Embryonic facial prominence (tissue), 1 donor: ENCODE data around the gene NAALADL2.
"Not testable (repeated sequence)": the region's sequence is repeated elsewhere in the genome, so short reads cannot be mapped to it uniquely, and the experiment has no call there.

Experiments
- DNase-seq: peaks from one replicate; pipeline ENCODE4 v3.0.0-alpha.2; 2016; ENCODE audit errors: extremely low spot score

The NAALADL2 gene

GRCh38 chr3:175129571-175129970 lies 270.4 kb downstream of the NAALADL2 start:
- DNase-seq: no peak

GRCh38 chr3:175131866-175132265 lies 272.7 kb downstream of the NAALADL2 start:
- DNase-seq: not testable (repeated sequence)

- DNase-seq: not testable (repeated sequence)
Measured at GRCh38 chr3:175132706-175133105, 273.6 kb downstream of the NAALADL2 start.

DNA sequence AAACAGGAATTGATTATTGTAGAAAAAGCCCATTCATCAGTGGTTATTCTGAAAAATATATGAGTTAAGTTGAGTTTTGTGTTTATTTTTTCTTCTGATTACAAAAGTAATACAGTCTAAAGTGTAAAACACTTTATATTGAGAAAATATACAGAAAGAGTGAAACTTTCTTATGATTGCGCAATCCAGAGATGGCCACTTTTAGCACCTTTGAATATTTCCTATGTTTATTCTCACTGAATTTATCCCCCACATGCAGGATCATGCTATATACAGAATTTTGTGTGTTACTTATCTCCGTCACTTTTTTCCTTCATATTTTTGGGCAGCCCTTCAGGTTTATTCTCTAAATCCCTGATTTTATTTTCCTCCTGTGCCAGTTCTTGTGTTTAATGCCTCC lies 285.2 kb downstream of the NAALADL2 start:
- DNase-seq: no peak

DNA sequence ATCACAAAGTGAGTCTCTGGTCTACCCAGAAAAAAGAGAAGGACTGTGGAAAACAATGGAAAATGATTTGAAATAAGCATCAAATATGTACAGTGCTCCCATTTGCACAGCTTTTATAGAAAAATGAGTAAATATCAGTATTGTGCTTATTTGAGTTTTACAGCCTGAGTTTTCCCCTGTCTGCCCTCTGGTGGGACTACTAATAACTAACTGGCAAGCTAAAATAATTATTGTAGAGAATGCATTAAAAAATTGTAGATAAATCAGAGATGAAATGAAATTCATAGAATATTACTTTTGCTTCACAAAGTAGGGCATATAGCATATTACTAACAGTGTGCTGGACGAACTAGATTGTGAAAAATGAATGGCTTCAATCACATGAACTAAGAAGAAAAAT lies 287.1 kb downstream of the NAALADL2 start:
- DNase-seq: no peak

DNA sequence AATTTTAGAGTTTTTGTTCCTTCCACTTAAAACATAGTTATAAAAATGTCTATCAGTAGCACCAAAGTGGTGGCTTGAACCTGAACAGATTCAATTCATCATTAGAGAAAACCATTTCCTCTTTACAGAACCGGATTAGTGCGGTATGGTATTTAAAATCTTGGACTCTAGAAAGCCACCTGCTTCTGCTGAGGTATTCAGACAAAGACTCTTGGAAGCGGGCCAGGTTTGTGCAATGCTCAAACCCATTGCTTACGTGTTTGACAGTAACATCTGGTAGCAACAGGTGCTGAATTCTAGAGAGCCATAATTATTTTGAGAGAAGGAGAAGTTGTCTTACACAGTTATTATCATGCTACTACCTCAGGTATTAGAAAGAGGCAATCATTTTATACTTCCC lies 290.5 kb downstream of the NAALADL2 start:
- DNase-seq: no peak

DNA sequence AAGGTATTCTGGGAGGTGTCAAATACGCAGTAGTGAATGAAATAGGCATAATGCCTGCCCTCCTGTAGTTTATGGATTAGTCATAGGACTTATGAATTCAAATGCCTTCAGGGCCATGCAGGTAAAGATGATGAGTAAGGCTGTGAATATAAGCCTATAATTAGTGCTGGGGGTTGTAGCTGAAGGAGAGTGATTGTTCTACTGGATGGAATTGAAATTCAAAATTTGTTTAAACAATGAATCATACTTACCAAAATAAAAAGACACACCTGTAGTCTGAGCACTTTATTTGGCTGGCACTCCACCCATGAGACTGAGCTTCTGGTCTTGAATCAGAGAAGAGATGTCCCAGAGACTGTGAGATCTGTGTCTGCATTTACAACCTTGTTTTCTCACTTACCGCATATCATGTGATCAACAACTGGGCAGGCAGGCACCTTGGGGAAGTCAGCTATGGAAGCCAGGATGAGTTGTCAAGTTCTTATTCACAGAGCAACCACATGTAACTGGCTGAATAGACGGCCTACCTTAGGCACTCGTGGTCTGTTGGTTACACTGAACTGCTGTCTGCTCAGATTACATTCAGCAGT lies 291.8 kb downstream of the NAALADL2 start:
- no peak for DNase-seq

GRCh38 chr3:175153595-175153994 lies 294.5 kb downstream of the NAALADL2 start:
- no peak for DNase-seq

DNA sequence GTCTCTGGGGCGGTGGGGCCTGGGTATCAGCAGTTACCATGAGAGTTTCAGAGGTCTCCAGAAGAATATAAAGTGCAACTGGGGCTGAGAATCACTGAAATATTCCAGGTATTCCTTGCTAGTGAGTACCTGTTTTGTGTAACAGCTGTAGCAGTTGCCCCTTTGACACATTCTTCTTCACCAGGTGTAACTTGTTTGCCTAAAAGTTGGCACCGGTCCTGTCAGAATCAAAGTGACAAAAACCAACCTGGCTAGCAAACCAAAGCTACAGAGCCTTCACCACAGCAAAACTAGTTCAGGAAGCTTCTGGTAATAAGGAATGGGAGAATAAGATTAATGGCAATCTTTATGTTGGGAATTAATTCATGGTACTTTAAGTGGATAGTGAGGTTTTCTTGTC lies 296.0 kb downstream of the NAALADL2 start:
- DNase-seq: no peak

GRCh38 chr3:175159202-175159601 lies 300.1 kb downstream of the NAALADL2 start:
- no peak for DNase-seq

GRCh38 chr3:175161291-175161690 lies 302.2 kb downstream of the NAALADL2 start:
- no peak for DNase-seq

DNA sequence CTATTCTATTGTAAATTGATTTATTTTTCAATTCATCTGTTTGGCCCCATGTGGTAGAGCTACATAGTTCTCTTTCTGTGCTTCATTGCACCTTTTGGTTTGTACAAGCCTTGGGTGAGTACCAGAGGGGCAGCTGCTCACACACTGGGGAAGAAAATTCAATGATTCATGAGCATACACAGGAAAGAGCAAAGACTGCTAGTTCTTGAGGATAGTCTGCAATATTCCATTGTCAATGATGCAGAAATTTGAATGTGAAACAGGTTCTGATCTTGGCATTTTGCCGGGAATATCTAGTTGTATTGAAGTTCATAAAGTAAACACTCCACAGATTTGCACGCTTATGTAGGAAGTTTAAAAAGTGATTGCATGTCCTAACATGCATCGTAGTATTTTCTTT lies 304.6 kb downstream of the NAALADL2 start:
- DNase-seq: no peak

DNA sequence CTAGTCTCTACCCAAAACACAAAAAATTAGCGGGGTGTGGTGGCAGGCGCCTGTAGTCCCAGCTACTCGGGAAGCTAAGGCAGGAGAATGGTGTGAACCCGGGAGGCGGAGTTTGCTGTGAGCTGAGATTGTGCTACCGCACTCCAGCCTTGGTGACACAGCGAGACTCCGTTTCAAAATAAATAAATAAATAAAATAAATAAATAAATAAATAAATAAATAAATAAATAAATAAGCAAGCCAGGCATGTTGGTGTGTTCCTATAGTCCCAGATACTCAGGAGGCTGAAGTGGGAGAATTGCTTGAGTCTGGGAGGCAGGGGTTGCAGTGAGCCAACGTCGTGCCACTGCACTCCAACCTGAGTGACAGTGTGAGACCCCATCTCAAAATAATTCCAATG lies 314.0 kb downstream of the NAALADL2 start:
- DNase-seq: not testable (repeated sequence)

- DNase-seq: no peak
Measured at GRCh38 chr3:175176556-175176955, 317.4 kb downstream of the NAALADL2 start.

- no peak for DNase-seq
Measured at GRCh38 chr3:175179055-175179454, 319.9 kb downstream of the NAALADL2 start.

GRCh38 chr3:175184392-175184791 lies 325.3 kb downstream of the NAALADL2 start:
- no peak for DNase-seq

- no peak for DNase-seq
Measured at GRCh38 chr3:175185903-175186302, 326.8 kb downstream of the NAALADL2 start.

DNA sequence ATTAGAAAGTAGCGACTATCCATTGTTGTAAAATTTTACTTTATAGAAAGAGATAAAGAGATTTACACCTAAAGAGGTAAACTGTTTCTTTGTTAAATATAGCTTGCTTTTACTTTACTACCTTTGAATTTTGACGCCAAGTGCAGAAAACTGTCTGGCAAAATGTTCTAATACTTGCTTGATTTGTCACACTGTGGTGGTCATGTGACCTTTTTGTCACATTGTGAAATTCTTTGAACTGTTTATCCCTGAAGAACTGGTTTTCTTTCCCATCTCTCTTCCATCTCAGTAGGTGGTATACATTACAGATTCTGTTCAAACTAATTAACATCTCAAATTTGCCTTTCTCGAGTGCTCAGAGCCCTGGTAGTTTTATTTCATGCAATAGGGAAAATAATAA lies 327.4 kb downstream of the NAALADL2 start:
- no peak for DNase-seq

GRCh38 chr3:175187586-175187985 lies 328.5 kb downstream of the NAALADL2 start:
- DNase-seq: no peak

GRCh38 chr3:175192536-175192935 lies 333.4 kb downstream of the NAALADL2 start:
- no peak for DNase-seq

GRCh38 chr3:175193815-175194518 lies 334.8 kb downstream of the NAALADL2 start:
- DNase-seq: no peak

- no peak for DNase-seq
Measured at GRCh38 chr3:175198991-175199783, 340.1 kb downstream of the NAALADL2 start.

DNA sequence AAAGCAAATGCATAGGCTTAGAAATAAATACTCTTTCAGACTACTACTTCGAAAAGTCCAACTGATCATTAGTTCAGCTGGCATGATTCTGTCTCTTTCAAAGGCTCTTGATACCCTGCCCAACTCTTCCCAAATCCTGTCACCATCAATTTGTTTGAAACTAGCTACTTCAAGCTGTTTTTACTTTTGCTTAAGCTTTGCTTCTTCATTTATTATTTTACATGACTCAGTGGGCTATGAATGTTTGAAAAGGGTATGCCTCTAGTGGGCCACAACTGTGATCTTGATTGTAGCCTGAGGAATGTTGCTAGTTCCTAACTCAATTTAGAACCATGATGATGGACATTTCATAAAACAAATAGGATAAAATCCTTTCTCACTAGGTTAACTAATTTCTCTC lies 340.8 kb downstream of the NAALADL2 start:
- DNase-seq: no peak
